Ascending aorta (tissue), 2 donors: ENCODE data around the gene INPP4A. TPM values are rescaled to one million over a fixed set of nuclear protein-coding genes. Genes with fewer than 3 reads are reported as not detected.
A peak's percentile ranks its signal among the peaks of the same experiment; 100 is the strongest.

ENCODE experiments used
- DNase-seq, 2 donors: peaks; one replicate each; pipeline ENCODE4 v3.0.0-alpha.2; 2019; ENCODE audit warnings: low spot score in 2 of 2
- H3K27ac ChIP-seq, 2 donors: fragments of 200-600 bp; sonication (generic); one replicate each; pipeline ENCODE4 v1.5.1; 2016 to 2017; ENCODE audit warnings: mild to moderate bottlenecking in 1 of 2
- H3K27me3 ChIP-seq: fragments of 200-600 bp; sonication (generic); one replicate; pipeline ENCODE4 v1.5.1; 2017
- H3K36me3 ChIP-seq, 2 donors: fragments of 200-600 bp; sonication (generic); one replicate each; pipeline ENCODE4 v1.5.1; 2016
- H3K4me1 ChIP-seq, 2 donors: fragments of 200-600 bp; sonication (generic); one replicate each; pipeline ENCODE4 v1.5.1; 2016 to 2017; ENCODE audit warnings: mild to moderate bottlenecking in 1 of 2
- H3K4me3 ChIP-seq, 2 donors: fragments of 200-600 bp; sonication (generic); one replicate each; pipeline ENCODE4 v1.5.1; 2016 to 2017; ENCODE audit warnings: mild to moderate bottlenecking in 1 of 2
- H3K9me3 ChIP-seq, 2 donors: fragments of 200-600 bp; sonication (generic); one replicate each; pipeline ENCODE4 v1.5.1; 2016
- CTCF ChIP-seq, 3 experiments: fragments of 200-600 bp in 2 of 3; fragments of 450-650 bp in 1 of 3; sonication (generic) in 2 of 3; IDR thresholded peaks; one replicate each; pipeline ENCODE4 v1.5.1; 2016 to 2019; ENCODE audit warnings: antibody characterized with exemption in 3 of 3, mild to moderate bottlenecking in 1 of 3, moderate library complexity in 1 of 3
- intact Hi-C: fragments of 100-400 bp; cut with DNase I; formaldehyde crosslinking; loops from one replicate; pipeline ENCODE4 v1.15.1; 2023
- total RNA-seq: library from RNA; depleted of rRNA; stranded (reverse); fragments of >200 nt; gene quantifications from one replicate; pipeline ENCODE4 v1.1.0, GENCODE V29; 2016

Gene INPP4A
- total RNA-seq, 1 donor from 2014 or later = 52.8 TPM

- intact Hi-C loops = loop anchor here (1.0 to 10.0 kb wide), 4 partner anchors 47 to 728 kb away; partner anchors contain the start of genes EIF5B, INPP4A, LIPT1 and TSGA10
- H3K27ac ChIP-seq = peak overlapping the region; percentile 96
- H3K4me1 ChIP-seq = peaks cover 25 to 34% of the 10 kb centered on the region in 2 donors
- no peak for DNase-seq
- no peaks in the 10 kb centered on the region for H3K9me3 ChIP-seq
- H3K4me3 ChIP-seq = peak overlapping the region; percentile 77 to 98
- no peak for TF ChIP-seq CTCF (IDR thresholded peaks at IDR 0.05)
- peaks cover 18 to 32% of the 10 kb centered on the region in 2 donors for H3K36me3 ChIP-seq
- no peaks in the 10 kb centered on the region for H3K27me3 ChIP-seq
Measured at GRCh38 chr2:98608962-98609604, 164.4 kb downstream of the INPP4A start.

- intact Hi-C loops = no loop called here
- no peak overlapping the region for H3K27ac ChIP-seq
- TF ChIP-seq CTCF (IDR thresholded peaks at IDR 0.05) = no peak
- no peaks in the 10 kb centered on the region for H3K27me3 ChIP-seq
- no peak for DNase-seq
- H3K4me3 ChIP-seq = no peak overlapping the region
- peaks cover 18 to 19% of the 10 kb centered on the region in 2 donors for H3K4me1 ChIP-seq
- no peaks in the 10 kb centered on the region for H3K9me3 ChIP-seq
- peaks cover 34 to 75% of the 10 kb centered on the region in 2 donors for H3K36me3 ChIP-seq
Measured at GRCh38 chr2:98614024-98614739, 169.5 kb downstream of the INPP4A start.

GRCh38 chr2:98615481-98615880 is 170.8 kb downstream of the INPP4A start:
- H3K36me3 ChIP-seq = peaks cover 34 to 84% of the 10 kb centered on the region in 2 donors
- TF ChIP-seq CTCF (IDR thresholded peaks at IDR 0.05) = no peak

GRCh38 chr2:98617149-98617548 is 172.5 kb downstream of the INPP4A start:
- DNase-seq = no peak

More at GRCh38 chr2:98615481-98615880, 170.8 kb downstream of the INPP4A start:
- no peaks in the 10 kb centered on the region for H3K9me3 ChIP-seq
- H3K4me3 ChIP-seq = no peak overlapping the region
- no peak overlapping the region for H3K27ac ChIP-seq
- H3K27me3 ChIP-seq = no peaks in the 10 kb centered on the region
- H3K4me1 ChIP-seq = peaks cover 8 to 9% of the 10 kb centered on the region in 2 donors
- intact Hi-C loops = no loop called here
- DNase-seq = no peak

GRCh38 chr2:98623657-98624056 is 179.0 kb downstream of the INPP4A start:
- Histone ChIP-seq H3K27ac (no peak overlapping the region), H3K4me1 (no peaks in the 10 kb centered on the region), H3K27me3 (no peaks in the 10 kb centered on the region), H3K4me3 (no peak overlapping the region), H3K36me3 (peaks cover 0 to 25% of the 10 kb centered on the region in 2 donors), H3K9me3 (no peaks in the 10 kb centered on the region)
- intact Hi-C loops = no loop called here
- peak; percentile 31 to 74 for DNase-seq
- TF ChIP-seq CTCF (IDR thresholded peaks at IDR 0.05) = no peak

More at GRCh38 chr2:98617149-98617548, 172.5 kb downstream of the INPP4A start:
- Histone ChIP-seq H3K36me3 (peaks cover 28 to 84% of the 10 kb centered on the region in 2 donors), H3K9me3 (no peaks in the 10 kb centered on the region), H3K27me3 (no peaks in the 10 kb centered on the region), H3K27ac (no peak overlapping the region), H3K4me1 (no peaks in the 10 kb centered on the region), H3K4me3 (no peak overlapping the region)
- TF ChIP-seq CTCF (IDR thresholded peaks at IDR 0.05) = no peak
- intact Hi-C loops = no loop called here
